ENCODE data around the gene ADH5. TPM values are rescaled to one million over a fixed set of nuclear protein-coding genes. Genes with fewer than 3 reads are reported as not detected.

Gene ADH5
- total RNA-seq (100 to 1,000 TPM; 150 to 254 (median 204) TPM), polyA plus RNA-seq (100 to 1,000 TPM in 1 of 2 donors, 10 to 100 TPM in 1; 62.3 to 109 TPM)
- long read RNA-seq, donor 1, transcript ADH5-201 (9 exons, 2,615 nt) = major isoform, 96 of 106 reads
- long read RNA-seq, donor 1, partial matches to known transcripts = 6 of 106 reads
- long read RNA-seq, donor 1, other reads (novel, unspliced or antisense) = 3 of 106 reads
- long read RNA-seq, donor 2, transcript ADH5-201 (9 exons, 2,615 nt) = major isoform, 121 of 140 reads
- long read RNA-seq, donor 2, partial matches to known transcripts = 8 of 140 reads
- long read RNA-seq, donor 2, other reads (novel, unspliced or antisense) = 11 of 140 reads
- long read RNA-seq, donor 3, transcript ADH5-201 (9 exons, 2,615 nt) = major isoform, 206 of 239 reads
- long read RNA-seq, donor 3, partial matches to known transcripts = 23 of 239 reads
- long read RNA-seq, donor 3, other reads (novel, unspliced or antisense) = 10 of 239 reads

DNA sequence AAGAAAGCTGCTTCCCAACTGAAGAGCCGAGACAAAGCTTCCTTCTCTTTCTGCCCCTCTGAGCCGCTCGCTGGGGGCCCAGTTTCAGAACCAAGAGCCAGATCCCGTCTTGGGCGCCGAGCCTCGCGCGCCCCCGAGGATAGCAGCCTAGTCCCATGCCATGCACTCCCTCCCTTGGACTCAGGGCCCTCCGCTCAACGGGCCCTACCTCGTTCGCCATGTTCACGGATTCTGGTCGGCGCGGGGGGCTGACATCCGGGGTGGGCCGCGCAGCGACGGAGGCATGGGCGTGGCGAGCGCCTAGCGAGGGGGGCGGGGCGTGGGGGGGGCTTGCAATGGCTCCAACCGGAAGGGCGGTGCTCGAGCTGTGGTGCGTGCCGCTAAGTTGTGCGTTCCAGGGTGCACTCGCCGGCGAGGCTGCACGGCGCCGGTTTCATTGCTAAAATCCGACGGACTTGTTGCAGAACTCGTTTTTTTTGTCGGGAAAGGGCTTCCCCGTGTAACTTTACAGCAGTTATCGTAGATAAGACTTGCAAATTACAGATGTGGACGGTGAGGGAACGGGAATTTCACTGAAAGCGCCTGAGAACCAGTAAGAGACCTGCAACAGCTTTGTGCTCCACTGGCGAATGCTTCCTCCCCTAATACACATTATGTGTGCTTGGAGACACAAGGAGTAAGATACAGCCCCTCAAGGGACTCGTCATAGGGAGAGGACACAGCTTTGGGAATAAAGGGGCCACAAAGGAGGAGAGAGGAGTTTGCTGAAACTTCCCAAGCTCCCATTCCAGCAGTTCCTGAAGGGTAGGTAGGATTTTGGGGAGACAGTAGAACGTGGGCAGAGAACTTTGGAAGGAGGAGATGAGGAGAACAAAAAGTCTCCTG lies at the start of gene ADH5:
Gene ADH5 (minus strand): TSS at position 308 of the 885 bp plus-strand sequence. CDS start 88 bp downstream, at position 220.
- WGBS, 2 donors = 1% methylated on average over 53 of the region's 53 CpGs
- H3K4me1 ChIP-seq = peaks cover 0 to 61% (median 54%) of the 10 kb centered on the region in 9 donors
- TF ChIP-seq, protein P1, sequence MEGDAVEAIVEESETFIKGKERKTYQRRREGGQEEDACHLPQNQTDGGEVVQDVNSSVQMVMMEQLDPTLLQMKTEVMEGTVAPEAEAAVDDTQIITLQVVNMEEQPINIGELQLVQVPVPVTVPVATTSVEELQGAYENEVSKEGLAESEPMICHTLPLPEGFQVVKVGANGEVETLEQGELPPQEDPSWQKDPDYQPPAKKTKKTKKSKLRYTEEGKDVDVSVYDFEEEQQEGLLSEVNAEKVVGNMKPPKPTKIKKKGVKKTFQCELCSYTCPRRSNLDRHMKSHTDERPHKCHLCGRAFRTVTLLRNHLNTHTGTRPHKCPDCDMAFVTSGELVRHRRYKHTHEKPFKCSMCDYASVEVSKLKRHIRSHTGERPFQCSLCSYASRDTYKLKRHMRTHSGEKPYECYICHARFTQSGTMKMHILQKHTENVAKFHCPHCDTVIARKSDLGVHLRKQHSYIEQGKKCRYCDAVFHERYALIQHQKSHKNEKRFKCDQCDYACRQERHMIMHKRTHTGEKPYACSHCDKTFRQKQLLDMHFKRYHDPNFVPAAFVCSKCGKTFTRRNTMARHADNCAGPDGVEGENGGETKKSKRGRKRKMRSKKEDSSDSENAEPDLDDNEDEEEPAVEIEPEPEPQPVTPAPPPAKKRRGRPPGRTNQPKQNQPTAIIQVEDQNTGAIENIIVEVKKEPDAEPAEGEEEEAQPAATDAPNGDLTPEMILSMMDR (IDR thresholded peaks at IDR 0.05) = no peak
- peak within 1 kb of the TSS; percentile 63 to 86 (median 76) for H3K4me3 ChIP-seq
- no peaks in the 10 kb centered on the region for H3K27me3 ChIP-seq
- DNase-seq = peak; percentile 90 to 91
- H3K9me3 ChIP-seq = no peaks in the 10 kb centered on the region
- peak; percentile 97 to 100 (median 99) for ATAC-seq
- H3K27ac ChIP-seq = peak within 1 kb of the TSS; percentile 90 to 97 (median 94)
- intact Hi-C loops (cut with DNase I) = loop anchor here in 3 of 10 donors (2.0 to 10.0 kb wide), 4 partner anchors 94 to 944 kb away; partner anchors contain the start of genes METAP1 (in 2 of the 3) and STPG2 (in 1 of the 3)
- peaks cover 0 to 29% (median 10%) of the 10 kb centered on the region in 9 donors for H3K36me3 ChIP-seq

DNA sequence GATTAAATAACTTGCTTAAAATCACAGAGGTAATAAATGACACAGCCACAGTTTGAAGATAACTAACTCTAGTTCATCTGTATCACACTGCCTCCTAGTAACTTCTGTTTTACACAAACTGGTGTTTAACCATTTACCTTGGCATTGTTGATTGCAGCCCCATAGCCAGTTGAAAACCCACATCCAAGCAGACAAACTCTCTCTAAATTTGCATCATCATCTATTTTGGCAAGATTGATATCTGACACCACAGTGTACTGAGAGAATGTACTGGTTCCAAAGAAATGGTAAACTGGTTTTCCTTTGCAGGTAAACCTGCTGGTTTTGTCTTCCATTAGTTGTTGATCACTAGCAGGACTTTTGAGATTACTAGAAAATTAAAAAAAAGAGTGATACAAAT lies 47.7 kb upstream of the ADH5 start:
- no peaks in the 10 kb centered on the region for H3K9me3 ChIP-seq
- H3K36me3 ChIP-seq = no peaks in the 10 kb centered on the region
- intact Hi-C loops (cut with DNase I) = no loop called here
- no peak overlapping the region for H3K4me3 ChIP-seq
- ATAC-seq (no peak), DNase-seq (no peak)
- TF ChIP-seq, protein P1 (IDR thresholded peaks at IDR 0.05) = no peak
- H3K27ac ChIP-seq = no peak overlapping the region
- no peaks in the 10 kb centered on the region for H3K4me1 ChIP-seq
- no peaks in the 10 kb centered on the region for H3K27me3 ChIP-seq

DNA sequence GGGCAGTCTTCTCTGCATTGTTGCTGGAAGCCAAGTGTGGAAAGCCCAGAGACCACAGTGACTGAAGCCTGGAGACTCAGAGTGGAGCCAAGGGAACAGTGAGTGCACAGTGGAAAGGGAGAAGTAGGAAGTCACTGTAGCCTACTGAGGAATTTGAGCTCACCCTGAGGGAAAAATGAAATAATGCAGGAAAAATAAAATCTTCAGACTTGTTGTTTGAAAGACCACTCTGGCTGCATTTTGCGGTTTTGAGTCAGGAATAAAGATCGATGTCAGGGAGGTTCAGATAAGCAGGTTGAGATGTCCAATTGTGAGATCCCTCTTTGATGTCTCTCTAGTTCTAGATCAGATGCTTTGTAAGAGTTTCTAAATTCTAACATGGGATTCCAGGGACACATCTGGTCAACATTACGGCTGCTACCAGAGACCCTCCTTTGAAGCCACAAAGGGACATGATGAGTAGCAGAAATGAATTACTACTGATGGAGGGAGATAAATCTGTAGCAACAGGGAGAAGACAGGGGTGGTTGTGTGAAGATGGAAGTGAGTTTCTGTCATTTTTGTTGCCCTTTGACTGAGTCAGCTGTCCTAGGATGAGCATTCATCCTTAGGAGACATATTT lies 47.1 kb upstream of the ADH5 start:
- ATAC-seq (no peak), DNase-seq (no peak)
- intact Hi-C loops (cut with DNase I) = no loop called here
- Histone ChIP-seq H3K4me1 (no peaks in the 10 kb centered on the region), H3K4me3 (no peak overlapping the region), H3K9me3 (no peaks in the 10 kb centered on the region), H3K36me3 (no peaks in the 10 kb centered on the region), H3K27ac (no peak overlapping the region), H3K27me3 (no peaks in the 10 kb centered on the region)
- TF ChIP-seq, protein P1 (IDR thresholded peaks at IDR 0.05) = no peak
- WGBS, 2 donors = 58 to 65% methylated on average over 3 of the region's 3 CpGs

DNA sequence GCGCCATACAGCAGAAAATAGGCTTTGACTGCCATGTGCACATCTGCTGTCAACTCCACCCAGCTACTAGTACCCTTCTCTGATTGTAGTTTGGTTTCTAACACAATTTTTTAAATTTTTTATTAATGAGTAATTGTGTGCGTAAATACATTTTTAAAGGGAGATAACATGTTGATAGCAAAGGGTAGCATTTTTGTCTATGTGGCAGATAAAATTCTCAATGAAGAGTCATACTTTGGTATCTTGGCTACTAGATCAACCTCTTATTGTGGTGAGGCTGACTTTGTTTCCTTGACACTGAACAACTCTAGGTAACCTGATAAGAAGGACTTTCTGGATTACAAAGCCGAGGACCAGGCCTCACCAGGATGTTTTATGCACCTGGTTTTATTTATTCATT lies 46.0 kb upstream of the ADH5 start:
- Histone ChIP-seq H3K27ac (no peak overlapping the region), H3K9me3 (no peaks in the 10 kb centered on the region), H3K36me3 (no peaks in the 10 kb centered on the region), H3K4me1 (no peaks in the 10 kb centered on the region), H3K27me3 (no peaks in the 10 kb centered on the region), H3K4me3 (no peak overlapping the region)
- TF ChIP-seq, protein P1 (IDR thresholded peaks at IDR 0.05) = no peak
- DNase-seq (no peak), ATAC-seq (no peak)
- whole genome bisulfite sequencing, 2 donors = 62 to 82% methylated on average over 3 of the region's 3 CpGs
- intact Hi-C loops (cut with DNase I) = no loop called here

Data from heart right ventricle (tissue), 16 donors.